ENCODE measurements around the gene LRTM2.

The LRTM2 gene
- 0 to 0.43 (median 0.08) reads per million in 18 experiments for total RNA-seq

DNA sequence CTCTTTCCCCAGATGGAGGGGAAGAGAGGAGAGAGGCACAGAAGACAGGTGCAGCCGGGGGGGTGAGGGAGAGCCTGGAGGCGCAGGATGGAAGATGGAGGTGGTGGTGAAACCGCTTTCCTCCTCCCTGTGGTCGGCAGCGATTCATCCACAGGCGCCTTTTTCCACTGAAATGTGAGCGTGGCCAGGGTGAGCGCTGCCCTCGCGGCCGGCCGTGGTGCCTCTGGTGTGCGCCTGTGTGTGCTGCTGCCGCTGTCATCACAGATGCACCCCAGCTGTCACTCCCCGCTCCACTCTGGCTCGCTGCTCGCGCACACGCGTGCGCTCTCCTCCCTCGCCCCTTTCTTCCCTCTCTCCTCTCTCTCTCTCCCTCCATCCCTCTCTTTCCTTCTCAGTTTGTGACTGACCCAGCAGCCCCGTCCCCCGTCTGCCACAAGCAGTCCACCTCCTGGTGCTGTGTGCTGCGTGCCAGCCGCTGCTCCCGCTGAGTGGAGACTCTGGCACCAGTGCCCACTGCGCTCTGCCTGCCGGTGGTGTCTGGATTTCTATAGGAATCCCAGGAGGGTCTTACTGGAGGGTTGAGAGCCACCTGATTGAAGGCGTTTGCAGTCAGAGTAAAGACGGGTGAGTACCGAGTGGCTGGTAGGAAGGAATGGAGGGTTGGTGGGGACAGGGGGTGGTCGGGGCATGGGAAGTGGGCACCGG is at the start of gene LRTM2:
Gene LRTM2, plus strand, starts transcription at position 375 of the 705 bp plus-strand sequence. CDS start 7,584 bp downstream, outside the sequence.
- DNase-seq: no peak

- no peak for DNase-seq
Observed at GRCh38 chr12:1773937-1774655, 46.3 kb upstream of the LRTM2 start.

DNA sequence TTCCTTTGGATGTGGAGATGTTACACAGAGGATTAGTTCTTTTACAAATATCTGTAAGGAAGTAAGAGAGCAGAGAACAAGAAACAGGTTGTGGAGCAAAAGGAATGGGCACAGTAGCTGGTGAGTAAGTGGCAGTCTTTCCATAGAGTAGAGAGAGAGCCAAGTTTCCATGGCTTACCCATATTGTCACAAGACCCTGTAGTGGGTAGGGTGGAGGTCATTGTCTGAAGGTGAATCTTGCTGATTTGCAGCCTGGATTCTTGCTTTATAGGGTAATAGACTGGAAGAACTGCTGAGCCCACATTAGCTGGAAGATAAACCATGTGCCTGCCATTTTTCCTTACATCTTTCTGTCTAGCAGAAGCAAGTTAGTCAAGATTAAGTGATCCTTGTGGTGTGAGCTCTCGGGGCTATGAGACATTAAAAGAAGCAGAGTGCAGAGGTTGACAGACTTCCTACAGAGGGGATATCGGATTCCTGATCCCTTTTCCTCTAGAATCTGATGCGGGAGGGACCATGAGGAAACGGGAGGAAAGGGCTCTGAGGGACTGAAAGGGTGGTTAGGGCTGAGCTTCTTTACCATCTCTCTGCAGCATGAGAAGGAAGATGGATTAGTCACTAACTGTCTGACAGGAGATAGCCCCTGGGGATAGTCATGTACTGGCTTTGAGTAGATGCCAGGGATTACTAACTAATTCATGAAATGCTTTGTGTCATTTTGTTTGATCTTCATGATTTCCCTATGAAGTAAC is 44.0 kb upstream of the LRTM2 start:
- DNase-seq: no peak

DNA sequence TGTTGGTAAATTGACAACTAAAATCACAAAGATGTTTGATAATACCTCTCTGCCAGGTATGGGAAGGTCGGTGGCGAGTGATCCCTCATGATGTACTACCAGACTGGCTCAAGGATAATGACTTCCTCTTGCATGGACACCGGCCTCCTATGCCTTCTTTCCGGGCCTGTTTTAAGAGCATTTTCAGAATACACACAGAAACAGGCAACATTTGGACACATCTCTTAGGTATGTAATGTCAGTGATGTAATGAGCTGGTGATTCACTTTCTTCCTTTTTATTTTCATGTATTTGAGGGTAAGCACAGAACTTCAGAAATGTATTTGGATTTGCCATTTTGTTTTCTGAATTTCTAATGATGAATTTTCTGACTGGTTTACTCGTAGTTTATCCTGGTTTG is 42.6 kb upstream of the LRTM2 start:
- DNase-seq: no peak

- no peak for DNase-seq
Observed at GRCh38 chr12:1778911-1779310, 41.5 kb upstream of the LRTM2 start.

DNA sequence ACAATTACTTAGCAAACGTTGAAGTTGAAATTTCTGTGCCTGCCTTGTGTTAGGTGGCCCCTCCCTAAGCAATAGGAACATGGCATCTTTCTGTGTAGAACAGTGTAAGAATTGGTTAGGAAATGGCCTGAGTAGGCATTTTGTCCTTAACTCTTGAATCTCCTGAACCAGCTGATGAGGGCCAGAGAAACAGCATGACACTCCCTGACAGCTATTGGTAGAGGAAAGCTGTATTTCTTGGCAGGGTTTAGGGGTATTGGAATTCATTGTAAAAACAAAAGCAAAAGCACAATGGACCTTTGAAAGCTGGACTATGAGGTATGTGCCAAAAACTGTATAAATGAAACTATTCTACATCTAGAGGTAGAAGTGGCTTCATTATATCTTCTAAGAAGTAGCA is 40.6 kb upstream of the LRTM2 start:
- DNase-seq: no peak

DNA sequence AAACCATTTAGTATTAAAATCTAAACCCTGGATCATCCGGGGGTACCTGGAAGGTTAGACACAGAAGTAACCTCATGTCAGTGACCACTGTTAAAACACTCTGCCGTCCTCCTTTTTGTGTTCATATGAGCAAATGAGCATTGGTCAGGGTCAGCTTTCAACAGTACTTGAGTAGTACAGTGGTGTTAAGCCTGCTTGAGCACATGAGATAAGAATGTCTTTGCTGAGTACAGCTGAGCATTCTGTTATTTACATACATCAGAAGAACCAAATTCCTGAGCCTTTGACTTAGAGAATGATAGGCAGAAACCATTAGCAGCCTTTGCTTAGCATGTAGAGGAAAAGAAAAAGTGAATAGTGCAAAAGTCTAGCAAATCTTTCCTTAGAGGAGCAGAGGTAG is 38.6 kb upstream of the LRTM2 start:
- DNase-seq: no peak

DNA sequence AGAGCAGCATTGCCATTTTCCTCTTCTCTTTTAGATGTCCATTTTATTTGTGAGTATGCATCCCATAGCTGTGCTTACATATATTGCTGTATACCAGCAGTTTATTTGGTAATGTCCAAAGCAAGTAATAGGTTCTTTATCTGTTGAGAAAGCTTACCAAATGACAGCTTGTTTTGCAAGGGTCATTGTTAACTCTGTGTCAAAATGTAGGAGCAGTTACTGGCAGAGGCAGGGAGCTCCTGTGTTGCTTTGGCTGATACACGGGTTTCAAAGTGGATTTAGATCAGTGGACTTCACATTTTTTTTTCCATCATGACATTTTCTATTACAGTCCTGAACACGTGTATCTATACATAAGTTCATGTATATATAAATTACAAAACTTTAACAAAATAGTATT is 38.1 kb upstream of the LRTM2 start:
- no peak for DNase-seq

DNA sequence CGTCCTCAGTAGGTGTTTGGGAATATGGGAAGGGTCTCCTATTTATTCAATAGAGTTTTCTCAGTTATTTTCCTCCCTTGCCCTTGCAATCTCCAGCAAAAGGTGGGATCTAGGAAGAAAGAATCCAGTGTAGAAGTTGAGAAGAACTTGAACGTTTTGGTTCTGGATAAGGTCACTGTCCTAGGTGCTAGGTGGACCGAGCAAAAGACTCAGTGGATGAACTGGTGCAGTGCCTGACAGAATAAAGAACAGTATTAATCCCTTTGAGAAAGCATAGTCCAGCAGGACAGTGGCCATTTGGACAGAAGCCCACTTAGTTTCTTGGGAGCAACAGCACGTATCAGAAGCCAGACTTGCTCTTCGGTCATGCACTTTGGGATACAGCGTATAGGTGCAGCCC is 32.7 kb upstream of the LRTM2 start:
- DNase-seq: no peak

DNA sequence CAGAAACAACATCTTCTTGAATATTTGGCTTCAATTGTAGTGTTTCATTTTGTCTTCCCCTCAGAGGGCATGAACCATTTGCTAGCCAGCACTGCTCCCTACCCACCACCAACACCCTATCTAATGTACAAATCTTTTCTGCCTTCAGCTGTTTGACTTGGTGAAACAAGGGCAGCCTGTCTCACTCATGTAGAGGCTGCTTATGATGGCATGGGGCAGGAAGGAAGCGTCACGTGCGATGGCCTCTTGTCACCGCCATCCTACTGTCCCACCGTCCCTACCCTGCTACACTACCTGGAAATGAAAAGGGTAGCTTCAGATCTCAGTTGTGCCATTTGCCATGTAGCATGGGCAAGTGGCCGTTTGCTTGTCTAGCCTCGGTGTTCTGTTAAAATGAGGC is 29.9 kb upstream of the LRTM2 start:
- DNase-seq: no peak

- peak; percentile 68 to 75 for DNase-seq
Observed at GRCh38 chr12:1791104-1791841, 29.1 kb upstream of the LRTM2 start.

GRCh38 chr12:1792406-1792805 is 28.0 kb upstream of the LRTM2 start:
- no peak for DNase-seq

- DNase-seq: no peak
Observed at GRCh38 chr12:1793426-1794210, 26.7 kb upstream of the LRTM2 start.

DNA sequence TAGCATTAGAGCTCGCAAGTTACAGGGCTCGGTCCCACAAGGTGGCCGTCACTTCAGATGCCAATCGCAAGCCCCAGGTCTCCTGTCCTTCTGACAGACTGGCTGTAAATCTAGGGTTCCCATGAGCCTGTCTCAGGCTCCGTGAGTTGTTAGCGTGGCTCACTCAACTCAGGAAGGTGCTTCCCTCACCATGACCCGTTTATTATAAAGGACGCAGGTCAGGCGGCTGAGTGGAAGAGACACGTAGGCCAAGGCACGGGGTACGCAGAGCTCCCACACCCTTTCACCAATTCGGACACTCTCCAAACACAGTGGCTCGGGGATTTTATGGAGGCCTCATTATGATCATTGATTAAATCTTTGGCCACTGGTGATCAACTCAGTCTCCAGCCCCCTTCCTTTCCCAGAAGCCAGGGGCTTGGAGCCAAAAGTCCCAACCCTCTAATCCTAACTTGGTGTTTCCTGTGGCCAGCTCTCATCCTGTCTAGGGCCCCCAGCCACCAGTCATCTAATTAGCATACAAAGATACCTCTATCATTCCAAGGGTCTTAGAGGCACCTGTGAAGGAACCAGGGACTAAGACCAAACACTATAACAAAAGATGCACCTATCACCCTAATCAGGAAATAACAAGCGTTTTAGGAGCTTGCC is 25.8 kb upstream of the LRTM2 start:
- DNase-seq: no peak

DNA sequence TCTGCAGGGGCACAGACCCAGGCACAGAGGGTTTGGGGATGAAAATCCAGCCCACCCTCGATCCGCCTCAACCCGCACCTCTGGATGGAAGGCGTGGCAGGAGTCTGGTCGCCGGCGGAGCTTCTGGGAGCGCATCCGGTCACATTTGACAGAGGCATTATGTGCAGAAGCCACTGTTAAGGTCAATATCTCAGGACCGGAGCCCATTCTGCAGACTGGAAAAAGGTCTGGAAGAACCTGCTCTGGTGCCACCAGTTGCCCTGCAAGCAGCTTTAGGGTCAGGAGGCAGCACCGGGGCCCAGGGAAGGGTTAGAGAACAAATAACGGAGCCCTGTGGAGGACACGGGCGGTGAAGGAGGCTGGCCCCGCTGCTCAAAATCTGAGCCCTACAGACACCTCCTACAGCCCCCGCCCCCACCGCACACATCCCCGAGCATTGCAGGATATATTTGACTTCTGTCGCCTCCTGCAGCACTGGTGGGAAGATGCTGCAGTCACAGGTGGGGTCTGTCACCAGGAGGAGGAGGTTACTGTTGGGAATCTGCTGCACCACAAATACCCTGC is 25.1 kb upstream of the LRTM2 start:
- DNase-seq: no peak

- DNase-seq: peak; percentile 94 to 95
Observed at GRCh38 chr12:1795785-1796514, 24.4 kb upstream of the LRTM2 start.

GRCh38 chr12:1796515-1797010 is 23.8 kb upstream of the LRTM2 start:
- DNase-seq: peak; percentile 42 to 64

DNA sequence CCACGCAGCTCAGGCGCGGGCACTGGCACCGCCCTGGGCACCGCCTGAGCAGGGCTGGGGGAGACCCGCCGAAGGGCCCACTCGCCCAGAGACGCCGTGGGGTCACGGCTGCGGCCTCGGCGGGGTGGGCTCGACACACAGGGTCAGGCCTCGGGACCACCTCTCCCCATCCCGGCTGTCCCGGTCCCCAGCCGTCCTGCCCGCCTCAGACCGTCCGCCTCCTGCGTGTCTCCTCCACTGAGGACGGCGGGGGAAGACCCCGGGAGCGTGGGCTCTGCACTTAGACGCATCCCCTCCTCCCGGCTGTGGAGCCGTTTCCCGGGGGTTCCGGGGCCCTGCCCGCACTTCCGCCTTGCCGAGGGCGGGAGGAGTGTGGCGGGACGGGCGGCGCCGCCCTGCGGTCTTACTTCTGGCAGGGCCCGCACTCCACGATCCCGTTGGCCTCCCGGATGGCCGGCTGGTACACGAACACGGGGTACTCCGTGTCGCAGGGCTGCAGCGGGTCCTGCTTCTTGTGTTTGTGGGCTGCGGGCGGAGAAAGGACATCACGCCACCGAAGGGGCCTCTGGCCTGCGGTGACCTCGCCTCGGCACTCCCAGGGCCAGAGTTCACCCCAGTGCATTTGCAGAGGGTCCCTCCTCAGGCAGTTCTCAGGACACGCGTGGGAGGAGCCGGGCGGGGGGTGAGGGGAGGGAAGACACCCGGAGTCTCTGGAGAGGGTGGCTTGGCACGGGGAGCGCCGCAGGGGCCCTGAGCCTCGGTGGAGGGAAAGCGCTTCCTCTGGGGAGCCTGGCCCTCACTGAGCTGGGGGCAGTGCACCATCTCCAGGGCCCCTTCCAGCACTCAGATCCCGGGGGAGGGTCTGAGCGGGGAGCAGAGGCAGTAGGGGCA is 23.1 kb upstream of the LRTM2 start:
- DNase-seq: peak; percentile 59 to 77

Measured in inflammatory macrophage (primary cell).